ENCODE measurements around the gene PLA2G6.
A peak's percentile ranks its signal among the peaks of the same experiment; 100 is the strongest.

The PLA2G6 gene

DNA sequence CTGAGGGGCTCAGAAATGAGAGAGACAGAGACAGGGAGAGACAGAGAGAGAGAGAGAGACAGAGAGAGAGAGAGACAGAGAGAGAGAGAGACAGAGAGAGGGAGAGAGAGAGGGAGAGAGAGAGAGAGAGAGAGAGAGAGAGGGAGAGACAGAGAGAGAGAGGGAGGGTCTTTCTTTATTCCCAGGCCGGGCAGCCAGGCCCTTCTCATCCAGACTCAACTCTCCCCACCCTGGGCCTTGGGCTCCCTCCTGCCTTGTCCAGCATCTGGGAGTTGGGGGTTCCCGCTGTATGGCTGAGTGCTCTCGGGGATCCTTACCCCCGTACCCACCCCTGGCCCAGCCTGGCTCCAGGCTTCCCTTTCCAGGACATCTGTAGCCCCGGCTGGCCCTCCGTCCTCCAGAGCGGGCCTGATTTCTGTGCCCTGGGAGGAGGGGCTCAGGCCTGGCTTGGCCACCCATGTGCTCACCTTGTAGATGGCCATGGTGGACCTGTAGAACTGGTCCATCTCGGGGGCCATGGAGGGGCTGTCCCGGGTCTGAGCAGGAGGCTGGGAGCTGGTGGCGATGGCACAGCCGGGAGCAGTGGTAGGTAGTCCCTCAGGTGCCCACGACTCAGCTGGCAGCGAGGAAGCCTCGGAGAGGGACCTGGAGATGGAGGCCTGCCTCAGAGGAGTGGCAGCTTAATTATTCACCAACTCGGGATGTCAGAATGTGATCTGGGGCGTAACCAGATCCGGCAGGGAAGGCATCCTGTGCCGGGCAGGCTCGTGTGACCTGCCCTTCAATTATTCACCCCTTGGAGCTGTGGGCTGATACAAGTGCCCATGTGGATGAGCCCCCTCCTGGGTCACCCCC is 71.4 kb downstream of the PLA2G6 start, which contains the start of gene BAIAP2L2:
TSS of gene BAIAP2L2 (minus strand) at position 677 of the 855 bp plus-strand sequence. CDS start at position 518, 159 bp downstream.
- DNase-seq (ENCODE audit: low spot score) = no peak

DNA sequence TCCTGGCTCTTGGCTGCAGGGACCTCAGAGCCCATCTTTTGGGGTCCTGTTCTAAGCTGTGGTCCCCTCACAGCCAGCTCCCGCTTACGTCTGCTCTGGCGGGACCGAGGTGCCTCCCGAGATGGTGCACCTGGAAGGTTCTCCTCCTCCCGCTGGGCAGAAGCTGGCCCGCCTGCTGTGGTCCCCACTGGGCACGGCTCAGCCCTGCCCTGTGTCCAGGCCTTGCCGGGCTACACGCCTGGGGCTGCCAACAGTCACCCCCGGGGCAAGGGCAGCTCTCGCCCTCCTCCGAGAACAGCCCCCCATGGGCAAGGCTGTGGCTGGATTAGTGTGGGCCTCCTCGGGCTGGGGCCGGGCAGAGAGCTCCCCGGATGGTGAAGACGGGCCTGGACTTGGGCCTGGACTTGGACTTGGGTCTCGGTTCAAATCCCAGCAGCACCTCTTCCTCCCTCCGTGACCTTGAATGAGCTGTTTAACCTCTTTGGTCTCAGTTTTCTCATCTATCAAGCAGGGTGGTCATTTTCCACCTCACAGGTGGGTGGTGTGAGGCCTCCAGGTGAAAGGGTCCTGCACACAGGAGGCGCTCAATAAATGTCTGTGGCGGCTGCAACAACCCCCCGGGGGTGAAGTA is 72.1 kb downstream of the PLA2G6 start:
- peak; percentile 51 for DNase-seq (ENCODE audit: low spot score)

DNA sequence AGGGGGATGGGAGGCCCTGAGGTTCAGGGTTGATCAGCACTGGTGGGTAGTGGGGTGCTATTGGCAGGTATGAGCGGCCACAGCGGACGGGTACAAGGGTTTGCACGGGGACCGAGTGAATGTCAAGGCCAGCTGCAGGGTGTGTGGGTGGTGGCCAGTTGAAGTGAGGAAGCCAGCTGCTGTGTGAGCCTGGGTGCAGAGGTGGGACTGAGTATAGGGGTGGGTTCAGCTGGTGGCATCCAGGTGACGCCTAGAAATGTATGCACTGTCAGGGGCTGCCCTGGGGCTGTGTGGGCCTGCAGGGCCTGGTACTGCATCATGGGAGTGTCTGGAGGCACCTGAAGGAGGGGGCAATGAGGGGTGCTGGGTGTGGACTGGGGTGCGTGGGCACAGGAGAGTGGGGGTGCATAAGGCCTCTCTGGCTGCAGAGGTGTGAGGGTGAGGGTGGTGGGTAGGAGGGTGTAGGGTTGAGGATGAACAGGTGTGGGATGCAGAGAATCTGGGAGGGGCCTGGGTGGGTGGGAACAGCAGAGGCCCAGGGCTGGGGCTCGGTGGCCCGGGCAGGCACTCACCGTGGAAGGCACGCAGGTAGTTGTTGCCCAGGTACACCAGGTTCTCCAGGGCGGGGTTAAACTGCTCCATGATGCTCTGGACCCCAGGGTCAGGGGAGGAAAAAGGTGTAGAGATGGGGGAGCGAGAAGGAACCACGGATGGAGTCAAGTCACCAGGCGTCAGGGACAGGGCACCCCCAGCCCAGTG is 72.9 kb downstream of the PLA2G6 start:
- no peak for DNase-seq (ENCODE audit: low spot score)

DNA sequence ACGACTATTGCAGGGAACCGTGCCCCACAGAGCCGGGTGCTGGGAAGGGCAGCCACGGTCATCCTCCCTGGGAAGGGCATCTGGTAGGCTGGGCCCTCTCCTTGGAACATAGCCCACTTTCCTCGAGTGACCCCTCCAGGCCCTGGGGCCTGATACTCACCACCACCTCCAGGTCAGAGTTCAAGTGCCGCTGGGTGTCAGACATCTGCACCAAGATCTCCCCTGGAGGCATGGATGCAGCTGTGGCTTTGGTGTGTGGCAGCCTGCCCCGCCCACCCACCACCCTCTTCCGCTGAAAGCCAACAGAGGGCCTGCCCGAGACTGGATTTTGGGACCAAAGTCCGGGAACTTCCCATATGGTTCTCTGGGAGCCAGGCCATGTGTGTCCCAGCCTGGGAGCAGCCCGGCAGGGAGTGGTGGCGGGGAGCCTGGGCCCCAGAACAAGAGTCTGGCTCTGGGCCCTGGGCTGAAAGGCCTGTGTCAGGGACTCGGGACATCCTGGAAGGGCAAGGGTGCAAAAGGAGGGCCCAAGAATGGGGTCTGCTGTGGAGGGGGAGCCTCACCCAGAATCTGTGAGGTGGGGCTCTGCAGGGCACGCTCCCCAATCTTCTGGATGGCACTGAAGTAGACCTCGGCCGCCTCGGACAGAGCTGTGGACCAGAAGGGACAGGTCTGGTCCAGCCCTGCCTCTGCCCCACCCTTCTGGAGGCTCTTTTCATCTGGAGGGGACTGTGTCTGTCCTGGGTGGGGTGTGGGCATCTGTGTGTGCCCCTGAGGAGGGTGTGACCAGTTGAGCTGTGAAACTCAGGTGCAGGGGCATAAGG is 73.7 kb downstream of the PLA2G6 start:
- no peak for DNase-seq (ENCODE audit: low spot score)

DNA sequence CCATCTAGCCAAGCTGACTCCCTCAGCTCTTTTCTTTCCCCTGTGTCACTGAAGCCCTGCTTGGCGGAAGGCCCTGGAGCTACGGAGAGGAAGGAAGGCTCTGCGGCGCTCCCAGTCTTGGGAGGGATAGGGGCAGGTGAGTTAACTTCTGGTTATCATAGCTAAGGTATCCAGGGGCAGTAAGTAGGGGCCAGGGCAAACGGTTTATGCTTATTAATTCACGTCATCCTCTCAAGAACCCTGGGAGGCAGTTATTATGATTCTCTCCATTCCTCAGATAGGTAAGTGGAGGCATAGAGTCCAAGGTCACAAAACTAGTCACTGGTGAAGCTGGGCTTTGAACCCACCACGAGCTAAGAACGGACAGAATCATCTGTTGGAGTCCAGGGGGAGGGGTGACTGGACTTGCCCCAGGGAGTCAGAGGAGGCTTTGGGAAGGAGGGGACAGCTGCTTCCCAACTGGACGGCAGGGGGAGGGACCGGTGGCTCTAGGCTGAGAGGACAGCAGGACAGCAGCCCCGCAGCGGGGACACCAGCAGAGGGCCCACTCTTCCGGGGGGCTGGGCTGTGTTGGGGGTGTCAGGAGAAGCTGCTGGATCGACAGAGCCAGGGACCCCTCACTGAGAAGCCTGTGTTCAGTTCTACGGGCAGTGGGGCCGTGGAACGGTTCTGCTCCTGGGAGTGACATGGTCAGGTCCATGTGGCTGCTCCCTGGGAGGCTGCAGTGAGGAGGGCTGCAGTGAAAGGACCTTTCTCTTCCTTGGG is 74.6 kb downstream of the PLA2G6 start:
- DNase-seq (ENCODE audit: low spot score) = no peak

DNA sequence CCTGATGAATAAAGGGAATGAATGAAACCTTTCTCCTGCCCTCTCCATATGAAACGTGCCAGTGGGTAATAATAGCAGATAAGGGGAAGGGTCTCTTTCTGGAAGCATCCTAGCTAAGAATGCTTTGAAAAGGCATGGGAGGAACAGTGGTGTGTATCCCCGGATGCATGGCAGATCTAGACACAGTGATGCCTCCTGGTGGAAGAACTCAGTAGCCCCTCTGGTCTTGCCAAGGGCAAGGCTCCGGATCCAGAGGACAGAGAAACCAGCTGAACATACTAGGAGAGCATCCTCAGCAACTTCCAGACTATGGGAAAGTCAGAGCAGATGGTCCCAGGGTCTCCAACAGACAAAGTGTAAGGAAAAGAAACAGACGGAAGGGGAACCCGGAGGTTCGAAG is 77.5 kb downstream of the PLA2G6 start:
- no peak for DNase-seq (ENCODE audit: low spot score)

DNA sequence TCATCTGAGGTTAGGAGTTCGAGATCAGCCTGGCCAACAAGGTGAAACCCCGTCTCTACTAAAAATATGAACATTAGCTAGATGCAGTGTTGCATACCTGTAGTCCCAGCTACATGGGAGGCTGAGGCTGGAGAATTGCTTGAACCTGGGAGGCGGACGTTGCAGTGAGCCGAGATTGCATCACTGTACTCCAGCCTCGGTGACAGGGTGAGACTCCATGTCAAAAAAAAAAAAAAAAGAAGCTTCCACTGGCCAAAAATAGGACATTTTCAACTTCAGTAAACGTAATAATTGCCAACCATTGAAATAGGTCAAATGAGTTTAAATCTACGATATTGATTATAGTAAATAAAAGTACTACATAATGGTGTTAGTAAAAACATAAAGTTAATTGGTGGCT is 78.0 kb downstream of the PLA2G6 start:
- DNase-seq (ENCODE audit: low spot score) = no peak

DNA sequence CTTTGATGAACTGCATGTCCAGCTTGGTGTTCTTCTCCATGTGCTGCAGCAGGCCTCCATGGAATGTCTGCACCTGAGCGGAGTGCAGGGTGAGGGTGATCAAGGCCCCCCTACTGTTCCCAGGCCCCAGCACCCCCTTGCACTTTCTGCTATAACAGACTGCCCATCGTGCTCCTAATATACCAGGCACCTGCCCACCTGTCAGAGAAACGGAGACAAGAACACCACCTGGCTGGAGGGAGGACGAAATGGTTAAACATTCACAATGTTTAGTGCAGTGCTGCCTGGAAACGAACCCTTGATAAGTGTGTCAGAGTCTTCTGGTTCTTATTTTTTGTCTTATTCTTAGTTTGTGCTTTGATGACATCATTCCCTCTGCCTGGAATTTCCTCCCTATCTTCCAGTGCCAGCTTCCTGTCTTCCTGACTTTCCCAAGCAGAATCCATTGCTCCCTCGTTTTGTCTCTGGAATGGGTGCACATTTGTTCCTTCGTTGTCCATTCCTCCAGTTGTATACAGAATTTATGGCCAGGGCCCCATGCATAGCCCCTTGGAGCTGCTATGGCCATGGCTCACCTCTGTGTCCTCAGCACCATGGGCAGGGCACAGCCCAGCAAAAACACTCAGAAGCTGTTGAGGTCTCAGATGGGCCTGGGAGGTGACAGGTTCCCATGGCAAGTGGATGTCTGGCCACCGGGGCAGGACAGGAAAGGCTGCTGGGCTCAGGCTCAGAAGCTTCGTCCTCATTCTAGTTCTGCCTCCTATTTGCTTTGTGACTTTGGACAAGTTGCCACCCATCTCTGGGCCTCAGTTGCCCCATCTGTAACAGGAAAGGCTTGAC is 83.0 kb downstream of the PLA2G6 start:
- no peak for DNase-seq (ENCODE audit: low spot score)

DNA sequence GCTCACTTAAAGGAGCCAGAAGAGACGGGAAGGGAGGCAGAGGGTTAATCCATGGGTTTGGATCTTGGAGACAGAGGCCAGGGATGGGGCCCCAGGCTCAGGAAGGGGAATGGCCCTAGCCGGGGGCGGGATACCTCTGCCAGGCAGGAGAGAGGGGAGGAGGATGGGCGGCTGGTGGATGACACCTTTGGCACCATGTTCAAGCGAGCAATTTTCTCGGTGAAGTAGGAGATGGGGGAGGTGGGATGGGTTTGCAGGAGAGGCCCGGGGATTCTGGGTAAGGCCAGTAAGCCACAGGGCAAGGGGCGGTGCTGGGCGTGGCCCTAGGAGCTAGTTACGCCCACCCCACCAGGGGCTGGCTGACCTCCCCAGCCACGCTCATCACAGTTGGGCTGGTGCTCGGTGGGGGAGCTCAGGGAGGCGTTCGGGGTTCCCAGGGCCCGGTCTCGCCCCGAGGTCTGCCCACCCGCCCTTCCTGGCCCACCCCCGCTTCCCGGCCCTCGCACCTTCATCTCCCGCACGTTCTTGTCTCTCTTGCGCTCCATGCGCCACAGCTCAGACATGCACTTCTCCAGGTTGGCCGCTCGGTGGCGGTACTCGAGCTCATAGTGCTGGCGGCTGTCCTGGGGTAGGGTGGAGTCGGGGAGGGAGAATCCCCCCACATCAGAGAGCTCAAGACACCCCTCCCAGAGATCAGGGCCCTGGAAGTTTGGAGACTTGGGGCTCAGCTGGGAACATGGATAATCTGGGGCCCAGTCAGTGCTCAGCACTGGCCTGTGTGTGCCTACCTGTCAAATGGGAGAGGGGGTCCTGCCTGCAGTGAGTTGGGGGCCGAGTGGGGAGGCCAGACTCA is 83.8 kb downstream of the PLA2G6 start:
- DNase-seq (ENCODE audit: low spot score) = peak; percentile 81

DNA sequence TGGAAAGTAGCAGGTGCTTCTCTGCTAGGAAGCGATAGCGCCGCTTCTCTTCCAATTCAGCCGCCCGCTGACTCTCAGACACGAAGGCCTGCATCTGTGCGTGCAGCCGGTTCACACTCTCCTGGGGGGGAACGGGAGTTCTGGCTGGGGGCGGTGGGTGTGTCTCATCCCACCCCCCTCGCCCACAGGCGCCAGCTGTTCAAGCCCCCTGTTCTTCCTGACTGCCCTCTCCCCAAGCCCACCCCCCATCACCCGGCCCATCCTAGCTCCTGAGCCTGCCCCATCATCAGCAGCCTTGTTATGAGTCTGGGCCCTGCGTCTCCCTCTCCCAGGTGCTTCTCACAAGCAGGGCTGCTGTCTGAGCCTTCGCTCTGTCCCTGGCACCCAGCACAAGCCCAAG is 84.6 kb downstream of the PLA2G6 start:
- DNase-seq (ENCODE audit: low spot score) = no peak

DNA sequence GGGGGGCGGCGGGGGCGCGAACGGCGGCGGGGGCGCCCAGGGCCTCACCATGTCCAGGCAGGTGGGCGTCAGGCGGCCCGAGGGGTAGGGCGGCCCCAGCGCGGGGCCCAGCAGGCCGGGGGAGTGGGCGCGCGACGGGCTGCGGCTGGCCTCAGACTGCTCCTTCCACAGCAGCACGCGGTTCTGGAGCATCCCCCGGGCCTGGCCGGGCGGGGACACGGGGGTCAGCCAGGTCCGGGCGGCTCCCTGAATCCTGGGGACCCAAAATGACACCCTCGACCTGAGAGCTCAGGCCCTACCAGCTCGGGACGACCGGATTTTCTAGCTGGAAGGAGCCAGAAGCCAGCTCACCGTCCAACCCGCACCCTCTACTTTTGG is 92.2 kb downstream of the PLA2G6 start:
- DNase-seq (ENCODE audit: low spot score) = no peak

DNA sequence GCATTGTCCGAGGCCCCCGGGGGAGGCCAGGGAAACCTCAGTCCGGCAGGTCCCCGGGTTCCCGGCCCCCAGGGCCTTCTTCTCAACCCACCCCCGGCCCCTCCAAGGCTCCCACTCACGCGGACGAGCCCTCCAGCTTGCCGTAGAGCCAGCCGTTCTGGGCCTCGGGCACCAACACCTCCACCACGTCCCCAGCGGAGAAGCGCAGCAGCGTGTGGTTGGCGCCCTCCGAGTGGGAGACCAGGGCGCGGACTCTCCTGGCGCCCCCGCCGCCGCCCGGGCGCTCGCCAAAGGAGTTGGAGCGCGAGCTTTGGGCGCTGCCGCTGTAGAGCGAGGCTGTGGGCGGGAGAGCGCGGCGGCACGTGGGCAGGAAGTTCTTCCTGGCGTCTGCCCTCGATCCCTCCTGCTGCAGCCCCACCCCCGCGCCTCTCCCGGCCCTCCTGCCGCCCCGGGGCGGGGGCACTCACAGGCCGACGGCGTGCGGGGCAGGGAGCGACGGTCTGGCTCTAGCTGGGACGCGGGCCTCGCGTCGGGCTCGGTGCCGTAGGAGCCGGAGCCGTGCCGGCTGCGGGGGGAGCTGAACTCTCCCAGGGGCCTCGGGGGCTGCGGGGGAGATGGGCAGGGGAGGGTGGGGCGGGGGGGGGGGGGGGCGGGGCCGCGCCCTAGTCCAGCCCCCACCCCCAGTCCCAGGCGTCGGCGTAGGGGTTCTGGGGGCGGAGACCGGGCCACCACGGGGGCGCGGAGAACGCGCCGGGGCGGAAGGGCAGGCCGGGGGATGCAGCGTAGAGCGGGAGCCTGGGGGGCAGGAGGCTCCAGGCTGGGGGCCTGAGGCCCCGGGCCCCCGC is 92.8 kb downstream of the PLA2G6 start:
- DNase-seq (ENCODE audit: low spot score) = no peak

DNA sequence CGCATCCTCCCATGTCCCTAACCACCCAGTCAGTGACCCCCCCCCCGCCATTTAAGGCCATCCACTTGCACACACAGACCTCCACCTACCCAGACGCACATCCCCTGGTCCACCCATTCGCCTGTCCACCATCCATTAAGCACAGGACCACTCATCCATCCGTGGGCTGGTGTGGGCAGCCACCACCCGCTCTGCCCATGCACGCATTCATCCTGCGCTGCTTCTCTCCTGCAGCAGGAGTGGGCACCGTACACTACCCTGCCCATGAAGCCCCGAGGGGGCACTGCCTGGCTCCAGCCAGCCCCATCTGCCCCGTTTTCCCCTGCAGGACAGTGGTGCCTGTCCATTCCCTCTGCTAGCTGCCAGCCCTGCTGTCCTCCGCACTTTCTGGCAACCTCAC is 93.8 kb downstream of the PLA2G6 start:
- no peak for DNase-seq (ENCODE audit: low spot score)

DNA sequence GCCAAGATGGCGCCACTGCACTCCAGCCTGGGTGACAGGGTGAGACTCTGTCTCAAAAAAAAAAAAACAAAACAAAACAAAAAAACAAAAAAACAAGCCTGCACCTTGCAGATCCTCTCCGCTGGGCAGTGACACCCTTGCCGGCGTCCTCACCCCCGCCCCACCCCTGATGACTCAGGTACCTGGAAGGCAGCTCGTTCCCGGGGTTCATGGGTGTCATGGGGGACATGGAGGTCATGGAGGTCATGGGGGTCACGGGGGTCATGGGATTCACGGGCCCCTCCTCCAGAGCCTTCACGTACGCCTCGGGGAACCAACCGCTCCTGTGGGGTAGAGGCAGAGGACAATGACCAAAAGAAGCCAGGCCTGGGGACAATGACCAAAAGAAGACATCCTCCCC is 94.7 kb downstream of the PLA2G6 start:
- no peak for DNase-seq (ENCODE audit: low spot score)

DNA sequence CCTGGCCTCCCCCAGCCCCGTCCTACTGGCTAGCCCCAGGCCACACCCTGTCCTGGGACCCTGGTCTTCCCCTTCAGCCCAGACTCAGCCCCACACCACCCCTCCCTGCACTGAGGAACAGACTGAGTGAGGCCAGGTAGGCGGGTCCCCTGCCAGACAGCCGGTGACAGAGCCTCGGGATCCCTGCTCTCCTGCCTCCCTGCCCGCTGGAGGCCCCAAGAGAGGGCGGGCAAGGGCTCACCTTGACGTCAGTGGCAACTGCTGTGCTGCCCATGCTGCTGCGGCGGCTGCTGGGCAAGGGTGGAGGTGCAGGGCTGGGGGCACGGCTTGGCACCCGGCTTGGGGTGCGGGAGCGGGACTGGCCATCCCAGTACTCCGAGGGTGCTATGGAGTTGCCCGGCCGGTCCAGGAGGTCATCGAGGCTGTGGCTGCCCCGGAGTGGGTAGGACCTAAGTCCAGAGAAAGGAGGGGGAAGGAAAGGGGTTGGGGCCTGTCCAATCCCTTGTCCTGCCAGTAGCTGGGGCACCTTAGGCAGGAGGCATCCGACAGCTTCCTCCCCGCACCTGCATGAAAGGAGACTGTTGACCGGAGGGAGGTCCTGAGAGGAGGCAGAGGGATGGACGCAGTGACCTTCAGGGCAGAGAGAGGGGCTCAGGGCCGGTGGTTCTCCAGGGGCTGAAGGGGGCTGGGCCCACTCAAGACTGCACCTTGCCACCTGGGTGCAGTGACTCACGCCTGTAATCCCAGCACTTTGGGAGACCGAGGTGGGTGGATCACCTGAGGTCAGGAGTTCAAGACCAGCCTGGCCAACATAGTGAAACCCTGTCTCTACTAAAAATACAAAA is 95.4 kb downstream of the PLA2G6 start:
- no peak for DNase-seq (ENCODE audit: low spot score)

DNA sequence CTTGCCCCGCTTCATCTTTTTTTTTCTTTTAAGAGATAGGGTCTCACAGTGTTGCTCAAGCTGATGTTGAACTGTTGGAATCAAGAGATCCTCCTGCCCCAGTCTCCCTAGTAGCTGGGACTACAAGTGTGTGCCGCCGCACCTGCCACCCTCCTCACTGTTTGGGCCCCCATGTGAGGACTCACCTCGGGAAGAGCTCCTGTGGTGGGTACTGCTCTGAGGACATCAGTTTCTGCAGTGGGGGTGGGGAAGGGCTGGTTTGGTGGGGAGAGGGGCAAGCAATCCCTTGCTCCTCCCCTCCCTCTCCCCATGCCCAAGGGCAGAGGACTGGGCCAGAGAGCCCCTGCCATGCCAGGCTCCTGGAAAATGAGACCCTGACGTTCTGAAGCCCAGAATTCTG is 96.1 kb downstream of the PLA2G6 start:
- DNase-seq (ENCODE audit: low spot score) = no peak

DNA sequence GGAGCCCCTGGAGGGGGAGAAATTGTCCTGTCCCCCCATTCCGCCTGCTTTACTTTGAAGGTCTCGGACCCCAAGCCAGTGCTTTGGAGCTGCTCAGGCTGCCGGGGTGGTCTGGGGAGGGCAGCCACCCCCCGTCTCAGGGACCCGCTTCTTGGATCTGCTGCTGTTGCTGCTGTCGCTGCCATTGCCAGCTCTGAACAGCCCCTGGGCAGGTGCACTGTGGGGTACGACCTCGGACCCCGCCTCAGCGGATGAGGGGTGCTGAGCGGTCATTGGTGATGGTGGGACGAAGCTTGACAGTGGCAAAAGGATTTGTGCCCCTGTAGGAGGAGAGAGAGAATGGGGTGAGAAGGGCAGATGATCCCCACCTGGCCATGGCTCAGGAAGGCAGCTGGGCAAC is 96.6 kb downstream of the PLA2G6 start:
- DNase-seq (ENCODE audit: low spot score) = no peak
